Body of pancreas (tissue), 4 donors: ENCODE results near the gene WDR53.

Source experiments
- CTCF ChIP-seq, 7 experiments: fragments of 450-650 bp in 4 of 7; fragments of 200-600 bp in 3 of 7; sonication (generic) in 3 of 7; IDR thresholded peaks; one replicate each; pipeline ENCODE4 v1.5.1; 2016 to 2019; ENCODE audit warnings: antibody characterized with exemption in 7 of 7
- POLR2A ChIP-seq, 3 donors: fragments of 450-650 bp; IDR thresholded peaks; one replicate each; pipeline ENCODE4 v1.6.1; 2016; ENCODE audit warnings: antibody characterized with exemption in 3 of 3, mild to moderate bottlenecking in 2 of 3

GRCh38 chr3:196563721-196564225 lies 4.6 kb downstream of the WDR53 start:
- no peak for TF ChIP-seq CTCF (IDR thresholded peaks at IDR 0.05)
- TF ChIP-seq POLR2A (IDR thresholded peaks at IDR 0.05) = no peak
